Type B pancreatic cell (in vitro differentiated cells): Measurements from ENCODE around the gene MAN2A1. TPM values are rescaled to one million over a fixed set of nuclear protein-coding genes. Genes with fewer than 3 reads are reported as not detected.

Experiments used
- DNase-seq: peaks from one replicate; pipeline ENCODE4 v3.0.0; 2021; ENCODE audit warnings: mixed read lengths; ENCODE audit not compliant: unreplicated experiment; ENCODE audit errors: extremely low spot score
- H3K27ac Mint-ChIP-seq: 2 replicates; pipeline ENCODE4 v1.8.0; 2021; ENCODE audit warnings: mild to moderate bottlenecking, mixed read lengths
- H3K27me3 Mint-ChIP-seq: 2 replicates; pipeline ENCODE4 v1.8.0; 2021; ENCODE audit warnings: mixed read lengths
- H3K36me3 Mint-ChIP-seq: 2 replicates; pipeline ENCODE4 v1.8.0; 2021; ENCODE audit warnings: mixed read lengths
- H3K4me1 Mint-ChIP-seq: one replicate; pipeline ENCODE4 v1.8.0; 2021; ENCODE audit warnings: mixed read lengths; ENCODE audit not compliant: unreplicated experiment
- H3K4me3 Mint-ChIP-seq: 2 replicates; pipeline ENCODE4 v1.8.0; 2021; ENCODE audit warnings: mild to moderate bottlenecking, mixed read lengths
- H3K9me3 Mint-ChIP-seq: 2 replicates; pipeline ENCODE4 v1.8.0; 2021; ENCODE audit warnings: mixed read lengths
- total RNA-seq: library from RNA; stranded (reverse); gene quantifications from 2 replicates; pipeline ENCODE4 v1.2.1, GENCODE V29; 2021; ENCODE audit warnings: low replicate concordance
- TF ChIP-seq, protein P1 (sequence below): fragments of 200-600 bp; sonication (generic); conservative IDR thresholded peaks from 2 replicates; pipeline ENCODE4 v1.5.0; 2021; ENCODE audit warnings: antibody characterized with exemption, mild to moderate bottlenecking

The MAN2A1 gene
- total RNA-seq, 1 donor from 2014 or later: 47.9 TPM

GRCh38 chr5:109649318-109649717 is 40.4 kb upstream of the MAN2A1 start:
- Mint-ChIP-seq H3K4me3 (no peak overlapping the region), H3K9me3 (no peaks in the 10 kb centered on the region), H3K27me3 (peaks cover 2% of the 10 kb centered on the region), H3K27ac (no peak overlapping the region), H3K4me1 (peaks cover 27% of the 10 kb centered on the region), H3K36me3 (no peaks in the 10 kb centered on the region)
- TF ChIP-seq, protein P1, sequence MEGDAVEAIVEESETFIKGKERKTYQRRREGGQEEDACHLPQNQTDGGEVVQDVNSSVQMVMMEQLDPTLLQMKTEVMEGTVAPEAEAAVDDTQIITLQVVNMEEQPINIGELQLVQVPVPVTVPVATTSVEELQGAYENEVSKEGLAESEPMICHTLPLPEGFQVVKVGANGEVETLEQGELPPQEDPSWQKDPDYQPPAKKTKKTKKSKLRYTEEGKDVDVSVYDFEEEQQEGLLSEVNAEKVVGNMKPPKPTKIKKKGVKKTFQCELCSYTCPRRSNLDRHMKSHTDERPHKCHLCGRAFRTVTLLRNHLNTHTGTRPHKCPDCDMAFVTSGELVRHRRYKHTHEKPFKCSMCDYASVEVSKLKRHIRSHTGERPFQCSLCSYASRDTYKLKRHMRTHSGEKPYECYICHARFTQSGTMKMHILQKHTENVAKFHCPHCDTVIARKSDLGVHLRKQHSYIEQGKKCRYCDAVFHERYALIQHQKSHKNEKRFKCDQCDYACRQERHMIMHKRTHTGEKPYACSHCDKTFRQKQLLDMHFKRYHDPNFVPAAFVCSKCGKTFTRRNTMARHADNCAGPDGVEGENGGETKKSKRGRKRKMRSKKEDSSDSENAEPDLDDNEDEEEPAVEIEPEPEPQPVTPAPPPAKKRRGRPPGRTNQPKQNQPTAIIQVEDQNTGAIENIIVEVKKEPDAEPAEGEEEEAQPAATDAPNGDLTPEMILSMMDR: no peak
- DNase-seq: no peak

DNA sequence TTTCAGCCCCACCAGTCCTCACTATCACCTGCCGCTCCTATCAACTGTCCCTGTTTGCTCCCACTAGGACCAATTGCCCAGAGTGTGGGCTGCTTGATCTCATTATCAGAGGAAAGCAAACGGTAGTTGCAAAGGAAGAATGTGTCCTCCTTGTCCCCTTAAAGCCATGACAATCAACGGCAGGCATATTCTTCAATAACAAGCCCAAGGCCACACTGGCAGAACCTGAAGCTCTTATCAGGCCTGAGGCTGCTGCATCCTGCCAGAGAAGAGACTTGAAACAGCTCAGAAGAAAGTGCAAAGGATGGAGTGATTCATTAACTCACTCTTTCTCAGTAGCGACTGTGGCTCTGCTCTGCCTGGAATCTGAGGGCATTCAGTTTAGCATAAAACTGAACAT is 39.2 kb upstream of the MAN2A1 start:
- H3K27ac Mint-ChIP-seq: no peak overlapping the region

DNA sequence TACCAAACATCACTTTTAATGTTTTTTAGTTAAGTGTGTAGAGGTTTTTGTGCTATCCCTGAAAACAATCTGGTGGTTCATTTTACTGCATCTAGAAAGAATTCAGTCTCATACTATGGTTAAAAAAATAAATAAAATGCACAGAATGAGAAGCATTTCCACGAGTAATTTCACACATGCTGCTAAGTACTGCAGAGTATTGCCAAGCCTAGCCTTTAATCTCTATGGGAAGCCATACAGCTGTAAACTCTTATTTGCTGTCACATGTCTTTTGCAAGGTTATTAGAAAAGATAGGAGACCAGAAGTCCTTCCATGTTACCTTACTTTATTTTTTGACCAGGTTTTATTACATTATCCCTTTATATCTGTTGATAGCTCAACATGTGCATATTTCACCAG is 37.6 kb upstream of the MAN2A1 start:
- Mint-ChIP-seq H3K9me3 (no peaks in the 10 kb centered on the region), H3K36me3 (no peaks in the 10 kb centered on the region), H3K27me3 (peaks cover 2% of the 10 kb centered on the region), H3K27ac (no peak overlapping the region), H3K4me3 (no peak overlapping the region), H3K4me1 (peaks cover 21% of the 10 kb centered on the region)
- TF ChIP-seq, protein P1: no peak
- no peak for DNase-seq

More for the DNA sequence above, 39.2 kb upstream of the MAN2A1 start:
- DNase-seq: no peak
- Mint-ChIP-seq H3K27me3 (peaks cover 2% of the 10 kb centered on the region), H3K4me1 (peaks cover 24% of the 10 kb centered on the region), H3K36me3 (no peaks in the 10 kb centered on the region), H3K4me3 (no peak overlapping the region), H3K9me3 (no peaks in the 10 kb centered on the region)
- TF ChIP-seq, protein P1: no peak

GRCh38 chr5:109653042-109653441 is 36.7 kb upstream of the MAN2A1 start:
- Mint-ChIP-seq H3K27ac (no peak overlapping the region), H3K36me3 (no peaks in the 10 kb centered on the region), H3K4me3 (no peak overlapping the region), H3K27me3 (peaks cover 2% of the 10 kb centered on the region), H3K4me1 (peaks cover 25% of the 10 kb centered on the region), H3K9me3 (no peaks in the 10 kb centered on the region)
- TF ChIP-seq, protein P1: no peak
- no peak for DNase-seq

- no peak for DNase-seq
- Mint-ChIP-seq H3K4me1 (peaks cover 25% of the 10 kb centered on the region), H3K9me3 (no peaks in the 10 kb centered on the region), H3K27me3 (peaks cover 2% of the 10 kb centered on the region), H3K4me3 (no peak overlapping the region), H3K27ac (no peak overlapping the region), H3K36me3 (no peaks in the 10 kb centered on the region)
- TF ChIP-seq, protein P1: no peak
Observed at GRCh38 chr5:109653561-109654239, 36.0 kb upstream of the MAN2A1 start.
